HG03558 (cell line): ENCODE data around the gene TSPAN18.

Source experiments
- ATAC-seq: cut with Tn5 transposase; IDR thresholded peaks from one replicate; pipeline ENCODE4 v1.9.1; 2021; ENCODE audit warnings: moderate number of reproducible peaks; ENCODE audit not compliant: unreplicated experiment; ENCODE audit errors: extremely low read depth

The TSPAN18 gene

DNA sequence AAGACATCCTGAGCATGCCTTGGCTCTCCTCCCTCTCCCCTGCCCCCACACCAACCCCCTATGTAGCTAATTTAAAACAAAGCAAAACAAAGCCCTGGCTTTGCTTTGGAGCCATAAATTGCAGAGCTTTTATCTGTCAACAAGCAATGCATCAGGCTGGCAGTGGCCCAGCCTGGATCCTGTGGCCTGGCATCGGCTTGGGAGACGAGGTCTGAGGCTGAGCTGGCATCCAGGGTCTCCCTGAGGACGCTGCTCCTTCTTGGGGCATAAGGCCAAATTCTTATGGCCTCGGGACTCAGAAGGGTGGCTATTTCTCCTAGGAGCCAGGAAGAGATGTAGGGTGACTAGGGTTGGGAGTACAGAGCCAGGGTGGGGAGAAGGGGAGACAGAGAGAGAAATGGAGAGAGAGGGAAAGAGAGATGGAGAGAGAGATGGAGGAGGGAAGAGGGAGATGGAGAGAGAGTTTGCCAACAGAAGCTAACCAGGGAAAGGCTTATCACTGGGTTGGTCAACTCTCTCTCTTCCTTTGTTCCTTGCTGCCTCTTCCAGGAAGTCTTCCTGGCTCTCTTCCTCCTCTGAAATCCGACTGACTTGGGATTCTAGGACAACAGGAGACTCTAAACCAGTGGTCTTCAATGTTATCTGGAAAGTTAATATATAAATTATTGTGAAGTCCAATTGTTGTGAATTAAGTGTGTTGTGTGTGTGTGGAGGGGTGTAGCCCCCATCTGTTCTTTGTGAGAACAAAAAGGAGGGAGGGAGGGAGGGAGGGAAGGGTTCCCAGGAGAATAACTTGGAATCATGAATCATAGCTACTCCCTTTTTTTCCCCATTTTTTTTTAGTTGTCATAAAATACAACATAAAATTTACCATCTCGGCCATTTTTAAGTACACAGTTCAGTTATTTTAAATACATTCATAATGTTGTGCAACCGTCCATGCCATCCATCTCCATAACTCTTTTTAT is 29.1 kb downstream of the TSPAN18 start:
- ATAC-seq = no peak

- no peak for ATAC-seq
Observed at GRCh38 chr11:44758983-44759382, 32.2 kb downstream of the TSPAN18 start.

GRCh38 chr11:44759743-44760476 is 33.1 kb downstream of the TSPAN18 start:
- no peak for ATAC-seq

DNA sequence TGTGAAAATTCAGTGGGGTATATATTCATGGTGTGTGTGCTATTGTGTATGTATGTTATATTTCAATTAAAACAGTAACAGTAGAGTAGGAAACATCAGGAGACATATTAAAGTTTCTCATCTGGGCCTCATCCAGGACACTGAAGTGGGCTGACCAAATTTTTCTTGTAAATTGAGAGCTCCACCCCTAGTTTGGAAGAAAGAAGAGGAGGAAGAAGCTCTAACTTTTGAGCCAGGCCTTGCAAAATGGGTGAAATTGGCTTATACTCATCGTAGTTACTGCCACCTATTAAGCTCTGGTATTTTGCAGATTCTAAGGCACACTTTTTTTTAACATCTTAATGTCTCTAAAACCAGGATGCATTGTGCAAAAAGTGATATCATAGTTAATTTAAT is 33.7 kb downstream of the TSPAN18 start:
- no peak for ATAC-seq

DNA sequence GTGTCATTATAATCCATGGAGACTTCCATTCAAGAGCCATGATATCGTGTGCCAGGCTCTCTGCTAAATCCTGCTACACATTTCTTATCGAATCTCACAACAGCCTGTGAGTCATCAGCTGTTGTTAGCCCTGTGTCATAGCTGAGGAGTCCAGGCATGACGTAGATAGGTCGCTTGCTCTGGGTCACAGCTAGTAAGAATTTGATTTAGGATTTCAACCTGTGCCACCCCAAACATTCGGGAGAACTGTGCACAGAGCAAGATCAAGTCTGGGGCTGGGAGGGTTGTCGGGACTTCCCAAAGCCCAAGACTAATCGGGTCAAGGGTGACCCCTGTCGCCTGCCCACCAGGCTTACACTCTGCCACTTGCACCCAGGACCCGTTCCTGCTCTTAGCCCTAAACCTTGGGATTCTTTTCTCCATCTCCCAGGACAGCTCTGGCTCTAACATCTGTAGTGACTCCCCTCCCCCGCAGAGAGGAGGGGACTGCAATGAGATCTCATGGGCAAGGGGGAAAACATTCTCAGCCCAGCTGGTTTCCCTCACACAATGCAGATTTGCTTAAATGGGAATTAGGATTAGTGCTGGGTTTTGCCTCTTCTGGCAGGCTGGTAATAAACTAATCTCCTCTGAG is 34.3 kb downstream of the TSPAN18 start:
- ATAC-seq = no peak

DNA sequence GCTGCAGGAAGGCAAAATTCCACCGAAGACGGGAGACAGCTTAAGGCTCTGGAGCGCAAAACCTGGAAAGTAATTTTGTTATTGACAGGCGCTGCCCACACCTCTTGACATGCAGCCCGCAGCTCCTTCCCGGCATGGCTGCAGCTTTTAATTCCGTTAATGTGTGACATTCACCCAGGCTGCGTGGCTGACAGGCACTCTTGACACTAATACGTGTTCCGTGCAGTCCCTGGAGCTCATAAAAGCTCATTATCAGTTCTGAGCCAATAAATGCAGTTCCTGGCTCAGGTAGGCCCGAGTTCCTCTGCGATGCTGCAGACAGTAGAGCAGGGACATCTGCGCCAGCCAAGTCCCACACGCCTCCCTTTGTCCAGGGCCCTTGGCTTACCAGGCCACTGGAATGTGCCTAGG is 34.8 kb downstream of the TSPAN18 start:
- ATAC-seq = no peak

- ATAC-seq = no peak
Observed at GRCh38 chr11:44763121-44763820, 36.5 kb downstream of the TSPAN18 start.

- no peak for ATAC-seq
Observed at GRCh38 chr11:44764583-44764982, 37.8 kb downstream of the TSPAN18 start.

GRCh38 chr11:44765026-44765595 is 38.3 kb downstream of the TSPAN18 start:
- no peak for ATAC-seq

DNA sequence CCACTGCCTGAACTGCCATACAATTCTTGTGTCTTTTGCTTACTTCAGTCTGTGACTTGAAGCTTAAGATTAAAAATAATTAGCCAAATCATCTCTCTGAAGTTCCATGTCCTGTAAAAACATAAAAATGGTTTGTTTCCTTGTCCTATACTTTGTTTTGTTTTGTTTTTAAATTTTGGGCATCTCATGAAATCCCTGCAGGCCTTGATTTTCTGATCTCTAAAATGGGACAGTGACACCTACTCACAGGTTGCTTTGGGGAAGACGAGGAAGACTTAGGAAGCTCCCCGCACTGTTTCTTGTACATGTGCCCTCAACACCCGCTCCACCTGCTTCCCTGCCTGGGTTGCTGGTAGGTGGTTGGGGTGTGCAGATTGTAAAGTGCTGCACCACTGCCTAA is 38.9 kb downstream of the TSPAN18 start:
- ATAC-seq = no peak

GRCh38 chr11:44766112-44766971 is 39.6 kb downstream of the TSPAN18 start:
- no peak for ATAC-seq

GRCh38 chr11:44766972-44767278 is 40.2 kb downstream of the TSPAN18 start:
- no peak for ATAC-seq

- no peak for ATAC-seq
Observed at GRCh38 chr11:44767421-44767820, 40.7 kb downstream of the TSPAN18 start.

- no peak for ATAC-seq
Observed at GRCh38 chr11:44770401-44770800, 43.6 kb downstream of the TSPAN18 start.

GRCh38 chr11:44771252-44771734 is 44.5 kb downstream of the TSPAN18 start:
- no peak for ATAC-seq

DNA sequence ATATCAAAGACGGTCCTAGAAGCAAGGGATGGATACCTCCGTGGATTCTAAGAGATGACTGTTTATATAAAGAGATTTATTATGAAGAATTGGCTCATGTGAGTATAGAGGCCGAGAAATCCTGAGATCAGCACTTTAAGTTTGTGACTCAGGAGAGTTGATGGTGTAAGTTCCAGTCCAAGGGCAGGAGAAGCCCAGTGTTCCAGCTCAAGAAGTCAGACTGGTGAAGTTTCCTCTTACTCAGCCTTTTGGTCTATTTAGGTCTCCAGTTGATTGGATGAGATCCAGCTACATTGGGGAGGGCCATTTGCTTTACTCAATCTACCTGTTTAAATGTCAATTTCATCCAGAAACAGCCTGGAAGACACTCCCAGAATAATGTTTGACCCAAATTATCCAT is 45.1 kb downstream of the TSPAN18 start:
- no peak for ATAC-seq

GRCh38 chr11:44773351-44773965 is 46.7 kb downstream of the TSPAN18 start:
- ATAC-seq = no peak

DNA sequence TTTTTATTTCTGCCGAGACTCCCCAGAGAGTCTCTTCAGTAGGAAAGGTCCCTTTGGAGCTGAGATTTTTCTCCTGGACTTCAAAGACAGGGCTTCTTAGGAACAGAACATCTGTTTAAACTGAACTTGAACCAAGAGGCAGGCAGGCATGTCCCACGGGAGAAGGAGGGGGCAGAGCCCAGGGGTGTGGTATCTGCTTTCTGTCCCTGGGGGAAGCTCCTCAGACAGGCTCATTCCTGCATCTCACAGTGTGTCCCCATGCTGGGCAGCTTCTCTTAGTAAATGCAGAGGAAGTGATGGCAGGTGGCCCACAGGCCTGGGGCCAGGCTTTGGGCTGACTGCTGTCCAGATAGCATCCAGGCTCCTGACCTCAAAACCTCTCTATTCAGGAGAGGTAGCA is 47.3 kb downstream of the TSPAN18 start:
- ATAC-seq = no peak

- no peak for ATAC-seq
Observed at GRCh38 chr11:44774731-44775130, 48.0 kb downstream of the TSPAN18 start.
